HG03565 (cell line): ENCODE measurements around the gene SRPK1.

ENCODE experiments used
- ATAC-seq: cut with Tn5 transposase; IDR thresholded peaks from one replicate; pipeline ENCODE4 v1.9.1; 2021; ENCODE audit warnings: mild to moderate bottlenecking, moderate library complexity; ENCODE audit not compliant: unreplicated experiment

SRPK1 gene

DNA sequence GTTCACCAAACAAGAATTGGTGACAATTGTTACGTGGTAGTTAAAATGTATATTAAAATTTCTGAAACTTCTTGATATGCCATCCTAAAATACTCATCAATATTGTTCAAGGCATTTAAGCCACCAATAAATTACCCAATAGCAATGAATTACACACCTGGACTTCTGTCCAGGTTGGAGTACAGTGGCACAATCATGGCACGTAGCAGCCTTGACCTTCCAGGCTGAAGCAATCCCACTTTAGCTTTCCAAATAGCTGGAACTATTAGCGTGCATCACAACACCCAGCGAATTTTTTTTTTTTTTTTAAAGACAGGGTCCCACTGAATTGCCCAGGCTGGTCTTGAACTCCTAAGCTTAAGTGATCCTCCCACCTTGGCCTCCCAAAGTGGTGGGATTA, 17.2 kb downstream of the SRPK1 start:
- ATAC-seq, result no peak

DNA sequence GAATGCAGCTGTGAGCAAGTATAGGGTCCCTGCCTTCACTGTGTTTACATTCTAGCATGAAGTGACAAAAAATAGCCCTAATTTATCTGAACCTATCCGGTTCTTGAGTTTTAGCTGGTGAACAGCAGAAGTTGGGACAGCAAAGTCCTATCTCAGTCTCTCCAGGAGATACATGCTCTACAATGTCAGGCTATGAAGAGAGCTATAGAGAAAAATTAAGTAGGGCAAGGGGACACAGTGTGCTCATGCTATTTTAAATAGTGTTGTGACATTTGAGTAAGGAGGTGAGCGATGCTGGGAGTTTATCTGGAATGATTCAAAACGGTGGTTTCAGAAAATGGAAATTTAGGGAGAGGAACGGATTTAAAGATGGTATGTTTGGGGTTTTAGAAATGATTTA, 20.4 kb downstream of the SRPK1 start:
- no peak for ATAC-seq

GRCh38 chr6:35898003-35898402, 22.9 kb downstream of the SRPK1 start:
- ATAC-seq, result no peak

DNA sequence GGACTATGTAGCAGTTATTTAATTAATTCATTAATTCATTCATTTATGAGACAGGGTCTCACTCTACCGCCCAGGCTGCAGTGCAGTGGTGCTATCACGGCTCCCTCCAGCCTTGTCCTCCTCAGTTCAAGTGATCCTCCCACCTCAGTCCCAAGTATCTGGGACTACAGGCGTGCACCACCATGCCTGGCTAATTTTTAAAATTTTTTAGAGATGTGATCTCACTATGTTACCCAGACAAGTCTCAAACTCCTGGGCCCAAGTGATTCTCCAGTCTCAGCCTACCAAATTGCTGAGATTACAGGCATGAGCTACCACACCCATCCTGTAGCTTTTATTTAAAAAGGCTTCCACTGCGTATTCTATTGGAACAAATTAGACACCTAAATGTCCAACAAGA, 23.4 kb downstream of the SRPK1 start:
- ATAC-seq, result no peak

DNA sequence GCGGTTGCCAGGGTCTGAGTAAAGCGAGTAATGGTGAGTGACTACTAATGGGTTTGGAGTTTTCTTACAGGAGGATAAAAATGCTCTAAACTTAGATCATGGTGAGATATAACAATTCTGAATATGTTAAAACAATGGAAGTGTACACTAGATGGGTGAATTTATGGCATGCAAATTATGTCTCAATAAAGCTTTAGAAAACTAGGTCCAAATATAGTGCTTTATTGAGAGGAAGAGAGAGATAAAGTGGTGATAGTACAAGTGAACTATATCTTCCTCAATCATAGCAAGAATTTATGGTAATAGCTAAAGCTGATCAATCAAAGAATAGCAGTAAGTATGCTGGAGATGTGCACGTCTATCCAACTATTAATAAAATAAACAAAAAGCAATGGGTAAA, 23.9 kb downstream of the SRPK1 start:
- no peak for ATAC-seq

GRCh38 chr6:35896228-35896627, 24.7 kb downstream of the SRPK1 start:
- ATAC-seq, result no peak

DNA sequence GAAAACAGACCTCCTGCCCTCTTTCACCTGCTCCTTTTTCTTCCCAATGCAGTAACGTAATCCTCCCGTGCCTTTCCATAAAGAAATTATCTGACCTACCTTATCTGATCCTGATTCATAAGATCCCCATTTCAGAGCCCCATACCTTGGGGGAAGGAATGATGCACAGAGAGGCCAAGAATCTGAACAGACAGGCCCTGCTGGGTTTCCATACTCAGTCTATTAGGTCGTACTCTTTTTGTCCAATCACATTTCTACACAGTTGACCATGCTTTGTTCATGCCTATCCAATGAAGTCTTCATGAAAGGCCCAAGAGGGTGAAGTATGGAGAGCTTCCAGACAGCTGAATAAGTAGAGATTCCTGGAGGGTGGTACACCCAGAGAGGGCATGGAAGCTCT, 25.3 kb downstream of the SRPK1 start:
- no peak for ATAC-seq

DNA sequence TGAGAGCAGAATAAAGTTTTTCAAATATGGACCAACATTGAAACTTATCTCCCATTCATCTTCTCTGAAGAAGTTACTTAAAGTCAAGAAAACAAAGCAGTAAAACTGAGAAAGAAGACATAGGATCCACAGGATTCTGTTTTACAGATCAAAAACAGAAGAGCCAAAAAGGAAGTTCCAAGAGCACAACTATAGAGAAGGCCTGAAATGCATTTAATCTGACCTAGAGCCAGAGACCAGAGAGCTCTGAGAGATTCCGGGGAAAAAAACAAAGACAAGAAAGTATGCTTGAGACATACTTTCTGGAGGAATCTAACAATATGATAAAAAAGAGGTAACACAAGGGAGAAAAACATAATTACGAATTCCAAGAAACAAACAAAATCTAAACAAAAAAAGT, 26.1 kb downstream of the SRPK1 start:
- no peak for ATAC-seq

DNA sequence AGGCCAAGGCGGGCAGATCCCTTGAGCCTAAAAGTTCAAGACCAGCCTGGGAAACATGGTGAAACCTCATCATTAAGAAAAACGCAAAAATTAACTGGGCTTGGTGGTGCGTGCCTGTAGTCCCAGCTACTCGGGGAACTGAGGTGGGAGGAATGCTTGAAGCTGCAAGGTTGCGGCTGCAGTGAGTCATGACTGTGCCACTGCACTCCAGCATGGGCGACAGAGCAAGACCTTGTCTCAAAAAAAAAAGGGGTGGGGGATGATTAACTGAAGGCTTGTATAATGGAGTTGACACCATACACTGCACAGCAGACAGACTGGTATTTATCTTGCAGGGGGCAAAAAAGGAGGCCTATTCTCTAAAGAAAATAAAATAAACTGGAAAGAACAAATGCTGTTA, 27.7 kb downstream of the SRPK1 start:
- no peak for ATAC-seq

DNA sequence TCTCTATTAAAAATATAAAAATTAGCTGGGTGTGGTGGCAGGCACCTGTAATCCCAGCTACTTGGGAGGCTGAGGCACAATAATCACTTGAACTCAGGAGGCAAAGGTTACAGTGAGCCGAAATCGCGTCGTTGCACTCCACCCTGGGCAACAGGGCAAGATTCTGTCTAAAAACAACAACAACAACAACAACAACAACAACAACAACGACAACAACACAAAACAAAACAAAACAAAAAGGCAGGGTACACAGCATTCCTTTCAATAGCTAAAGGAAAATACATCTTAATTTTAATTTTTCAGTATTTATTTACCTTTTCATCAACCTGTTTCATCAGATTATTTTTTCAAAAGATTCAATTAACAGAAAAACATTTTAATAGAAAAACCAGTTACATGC, 28.4 kb downstream of the SRPK1 start:
- no peak for ATAC-seq

DNA sequence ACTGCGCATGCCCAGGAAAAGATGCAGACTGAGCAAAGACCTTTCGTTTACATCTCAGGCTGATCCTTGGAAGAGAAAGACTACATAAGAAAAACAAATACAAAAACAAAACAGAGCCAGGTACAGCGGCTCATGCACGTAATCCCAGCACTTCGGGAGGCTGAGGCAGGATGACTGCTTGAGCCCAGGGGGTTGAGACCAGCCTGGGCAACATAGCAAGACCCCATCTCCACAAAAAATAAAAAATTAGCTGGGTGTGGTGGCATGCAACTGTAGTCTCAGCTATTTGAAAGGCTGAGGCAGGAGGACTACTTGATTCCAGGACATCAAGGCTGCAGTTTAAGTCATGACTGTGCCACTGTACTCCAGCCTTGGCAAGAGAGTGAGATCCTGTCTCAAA, 41.7 kb downstream of the SRPK1 start:
- ATAC-seq, result no peak

GRCh38 chr6:35876902-35877301, 44.0 kb downstream of the SRPK1 start:
- ATAC-seq, result no peak

- no peak for ATAC-seq
Observed at GRCh38 chr6:35874730-35875129, 46.2 kb downstream of the SRPK1 start.

DNA sequence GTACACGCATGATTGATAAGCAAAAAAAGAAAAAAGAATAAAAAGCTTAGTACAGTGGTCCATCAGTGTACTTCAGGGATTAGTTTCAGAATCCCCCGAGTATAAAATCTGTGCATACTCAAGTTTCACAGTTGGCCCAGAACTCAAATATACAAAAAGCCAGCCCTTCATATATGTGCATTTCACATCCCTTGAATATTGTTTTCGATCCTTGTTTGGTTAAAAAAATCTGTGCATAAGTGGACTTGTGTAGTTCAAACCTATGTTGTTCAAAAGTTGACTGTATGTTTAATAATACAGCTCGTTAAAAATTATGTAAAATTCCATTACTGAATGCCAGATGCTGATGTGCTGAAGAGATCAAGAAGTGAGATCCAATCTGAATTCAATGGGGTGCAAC, 61.5 kb downstream of the SRPK1 start:
- ATAC-seq, result no peak

DNA sequence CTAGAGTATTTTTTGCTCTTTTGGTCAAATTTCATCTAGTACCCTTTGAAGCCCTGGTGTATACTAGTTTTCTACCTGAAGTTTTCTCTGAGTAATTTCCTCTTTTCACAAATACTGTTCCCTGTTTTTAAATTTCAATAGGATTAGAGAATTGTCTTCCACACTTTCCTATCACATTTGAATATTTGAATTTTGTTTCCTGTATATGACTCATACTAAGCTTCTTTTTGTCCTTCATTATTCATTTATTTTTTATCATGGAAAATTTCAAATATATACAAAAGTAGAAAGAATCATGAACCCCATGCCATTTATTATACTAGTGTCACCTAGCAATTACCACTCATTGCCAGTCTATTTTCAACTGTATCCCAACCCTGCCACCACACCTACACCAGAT, 63.0 kb downstream of the SRPK1 start:
- no peak for ATAC-seq

DNA sequence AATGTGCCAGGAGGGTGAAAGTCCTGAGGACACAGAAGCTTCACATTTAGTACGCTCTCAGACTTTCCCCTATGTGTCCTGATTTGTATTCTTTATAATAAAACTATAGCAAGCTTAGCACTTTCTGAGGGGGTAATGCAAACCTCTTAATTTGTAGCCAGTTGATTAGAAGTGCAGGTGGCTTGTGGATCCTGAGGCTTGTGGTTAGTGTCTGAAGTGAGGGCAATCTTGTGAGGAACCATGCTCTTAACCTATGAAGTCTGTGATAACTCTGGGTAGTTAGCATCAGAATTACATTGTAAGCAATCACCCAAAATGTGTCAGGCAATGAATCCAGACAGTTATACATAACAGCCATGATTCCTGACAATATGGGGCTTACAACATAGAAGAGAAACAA, 64.6 kb downstream of the SRPK1 start:
- ATAC-seq, result no peak

- ATAC-seq, result no peak
Observed at GRCh38 chr6:35852994-35853393, 67.9 kb downstream of the SRPK1 start.

DNA sequence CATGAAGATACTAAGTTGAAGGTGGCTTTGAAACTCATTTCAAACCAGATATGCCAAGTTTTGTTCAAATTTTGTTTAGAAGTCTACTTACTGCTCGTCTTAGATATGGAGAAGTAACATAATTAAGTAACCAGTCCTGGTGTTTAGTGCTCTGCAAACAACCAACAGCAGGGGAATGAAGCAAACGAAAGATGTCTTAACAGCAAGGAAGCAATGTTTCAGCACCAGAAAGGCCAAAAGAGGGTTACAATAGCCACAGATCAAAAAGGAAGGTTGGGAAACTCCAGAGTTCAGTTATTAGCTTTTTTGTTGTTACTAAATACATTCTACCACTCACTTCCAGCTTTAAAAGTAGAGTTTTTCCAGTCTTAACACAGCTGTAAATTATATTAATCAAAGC, 70.7 kb downstream of the SRPK1 start:
- ATAC-seq, result no peak

- no peak for ATAC-seq
Observed at GRCh38 chr6:35844290-35844689, 76.6 kb downstream of the SRPK1 start.

DNA sequence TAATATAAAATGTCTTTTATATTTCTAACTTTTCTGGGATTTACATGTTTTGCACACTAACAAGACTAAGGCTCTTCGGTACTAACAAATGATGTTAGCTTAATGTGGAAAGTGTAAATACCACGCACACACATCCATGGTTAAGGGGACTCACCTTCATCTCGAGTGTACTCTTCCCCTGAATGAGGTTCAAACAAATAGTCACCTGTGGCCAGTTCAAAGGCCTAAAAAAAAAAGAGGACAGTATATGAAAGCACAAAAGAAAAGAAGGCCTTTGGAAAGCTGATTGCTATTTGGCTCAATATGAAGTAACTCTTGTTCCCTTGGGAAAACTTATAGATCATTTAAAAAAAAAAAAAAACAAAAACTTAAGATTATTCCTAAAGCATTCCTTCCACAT, 78.5 kb downstream of the SRPK1 start:
- no peak for ATAC-seq

- no peak for ATAC-seq
Observed at GRCh38 chr6:35839019-35839418, 81.9 kb downstream of the SRPK1 start.

- ATAC-seq, result no peak
Observed at GRCh38 chr6:35833536-35833935, 87.4 kb downstream of the SRPK1 start.

DNA sequence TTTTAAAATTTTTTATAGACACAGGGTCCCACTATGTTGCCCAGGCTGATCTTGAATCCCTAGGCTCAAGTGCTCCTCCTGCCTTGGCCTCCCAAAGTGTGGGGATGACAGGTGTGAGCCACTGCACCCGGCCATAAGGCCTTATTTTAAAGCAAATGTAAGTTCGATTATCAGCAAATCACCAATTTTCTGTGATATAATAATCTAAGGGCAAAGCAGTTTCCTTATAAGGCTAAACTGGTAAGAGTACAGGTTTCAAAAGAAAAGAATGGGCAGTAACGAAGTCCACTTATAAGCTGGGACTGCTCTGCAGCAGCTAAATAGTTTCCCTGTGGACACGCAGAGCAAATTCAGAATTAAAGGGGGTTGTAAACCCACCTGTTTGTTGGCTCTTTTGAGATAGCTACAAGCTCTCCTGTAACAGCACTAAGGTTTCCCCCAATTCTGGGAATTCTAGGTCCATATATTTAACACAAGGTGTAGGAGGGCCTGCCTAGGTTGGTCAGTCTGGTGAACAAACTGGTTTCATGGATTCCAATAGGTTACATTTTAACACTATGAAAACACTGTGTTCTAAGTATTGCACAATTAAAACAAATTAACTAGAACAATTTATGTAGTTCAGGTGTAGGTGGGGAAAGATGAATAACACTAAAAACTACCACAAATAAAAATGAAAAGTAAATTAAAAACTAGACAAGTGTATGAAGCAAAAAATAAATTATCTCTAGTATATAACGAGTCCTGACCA, 89.5 kb downstream of the SRPK1 start:
- ATAC-seq, result no peak
